Ishikawa (cell line): ENCODE measurements around the gene ERC1.

Source experiments
- RAD21 ChIP-seq: IDR thresholded peaks from 2 replicates; pipeline ENCODE4 v1.6.1; 2012; ENCODE audit warnings: low read depth
- TAF1 ChIP-seq: IDR thresholded peaks from 2 replicates; pipeline ENCODE4 v1.6.1; 2012; ENCODE audit warnings: low read depth, mild to moderate bottlenecking
- TCF12 ChIP-seq: IDR thresholded peaks from 2 replicates; pipeline ENCODE4 v1.6.1; 2012; ENCODE audit warnings: low read depth
- TF ChIP-seq, protein P1 (sequence below): IDR thresholded peaks from 2 replicates; pipeline ENCODE4 v1.6.1; 2012; ENCODE audit warnings: low read depth, mild to moderate bottlenecking

DNA sequence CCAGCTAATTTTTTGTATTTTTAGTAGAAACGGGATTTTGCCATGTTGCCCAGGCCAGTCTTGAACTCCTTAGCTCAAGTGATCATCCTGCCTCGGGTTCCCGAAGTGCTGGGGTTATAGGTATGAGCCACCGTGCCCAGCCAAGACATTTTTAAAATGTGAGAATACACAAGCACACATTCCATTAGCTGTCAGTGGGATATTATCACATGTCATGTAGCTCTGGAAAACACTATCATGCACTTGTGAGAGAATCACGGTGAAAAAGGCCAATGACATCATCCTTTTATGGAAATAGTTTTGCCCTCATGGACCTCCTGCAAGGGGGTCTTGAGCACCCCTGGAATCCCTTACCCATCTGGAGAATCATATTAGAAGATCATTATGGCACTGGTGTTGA lies 28.3 kb downstream of the ERC1 start:
- TF ChIP-seq TAF1 (no peak), RAD21 (no peak), TCF12 (no peak)
- TF ChIP-seq, protein P1, sequence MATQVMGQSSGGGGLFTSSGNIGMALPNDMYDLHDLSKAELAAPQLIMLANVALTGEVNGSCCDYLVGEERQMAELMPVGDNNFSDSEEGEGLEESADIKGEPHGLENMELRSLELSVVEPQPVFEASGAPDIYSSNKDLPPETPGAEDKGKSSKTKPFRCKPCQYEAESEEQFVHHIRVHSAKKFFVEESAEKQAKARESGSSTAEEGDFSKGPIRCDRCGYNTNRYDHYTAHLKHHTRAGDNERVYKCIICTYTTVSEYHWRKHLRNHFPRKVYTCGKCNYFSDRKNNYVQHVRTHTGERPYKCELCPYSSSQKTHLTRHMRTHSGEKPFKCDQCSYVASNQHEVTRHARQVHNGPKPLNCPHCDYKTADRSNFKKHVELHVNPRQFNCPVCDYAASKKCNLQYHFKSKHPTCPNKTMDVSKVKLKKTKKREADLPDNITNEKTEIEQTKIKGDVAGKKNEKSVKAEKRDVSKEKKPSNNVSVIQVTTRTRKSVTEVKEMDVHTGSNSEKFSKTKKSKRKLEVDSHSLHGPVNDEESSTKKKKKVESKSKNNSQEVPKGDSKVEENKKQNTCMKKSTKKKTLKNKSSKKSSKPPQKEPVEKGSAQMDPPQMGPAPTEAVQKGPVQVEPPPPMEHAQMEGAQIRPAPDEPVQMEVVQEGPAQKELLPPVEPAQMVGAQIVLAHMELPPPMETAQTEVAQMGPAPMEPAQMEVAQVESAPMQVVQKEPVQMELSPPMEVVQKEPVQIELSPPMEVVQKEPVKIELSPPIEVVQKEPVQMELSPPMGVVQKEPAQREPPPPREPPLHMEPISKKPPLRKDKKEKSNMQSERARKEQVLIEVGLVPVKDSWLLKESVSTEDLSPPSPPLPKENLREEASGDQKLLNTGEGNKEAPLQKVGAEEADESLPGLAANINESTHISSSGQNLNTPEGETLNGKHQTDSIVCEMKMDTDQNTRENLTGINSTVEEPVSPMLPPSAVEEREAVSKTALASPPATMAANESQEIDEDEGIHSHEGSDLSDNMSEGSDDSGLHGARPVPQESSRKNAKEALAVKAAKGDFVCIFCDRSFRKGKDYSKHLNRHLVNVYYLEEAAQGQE: no peak
